Smooth muscle cell (in vitro differentiated cells): ENCODE results near the gene APP. TPM values are rescaled to one million over a fixed set of nuclear protein-coding genes. Genes with fewer than 3 reads are reported as not detected.

Source experiments
- DNase-seq: peaks from one replicate; lab custom pipeline; 2025; ENCODE audit not compliant: unreplicated experiment; lab: John Stamatoyannopoulos, UW
- H2AFZ ChIP-seq: fragments of 200-600 bp; sonication (generic); 2 replicates; pipeline ENCODE4 v1.6.0; 2016; ENCODE audit warnings: antibody characterized with exemption, low read depth, mild to moderate bottlenecking
- H3F3A ChIP-seq: fragments of 200-600 bp; sonication (generic); 2 replicates; pipeline ENCODE4 v1.6.0; 2017; ENCODE audit warnings: antibody characterized with exemption, low read depth
- H3K27ac ChIP-seq: fragments of 200-600 bp; sonication (generic); 2 replicates; pipeline ENCODE4 v1.5.1; 2016; ENCODE audit warnings: low read depth, mild to moderate bottlenecking
- H3K27me3 ChIP-seq: fragments of 200-600 bp; sonication (generic); 2 replicates; pipeline ENCODE4 v1.6.1; 2016; ENCODE audit warnings: low read depth, mild to moderate bottlenecking
- H3K36me3 ChIP-seq: fragments of 200-600 bp; sonication (generic); 2 replicates; pipeline ENCODE4 v1.5.1; 2016; ENCODE audit warnings: low read depth
- H3K4me1 ChIP-seq: fragments of 200-600 bp; sonication (generic); 2 replicates; pipeline ENCODE4 v1.5.1; 2016; ENCODE audit warnings: low read depth
- H3K4me2 ChIP-seq: fragments of 200-600 bp; sonication (generic); 2 replicates; pipeline ENCODE4 v1.6.0; 2016; ENCODE audit warnings: mild to moderate bottlenecking
- H3K4me3 ChIP-seq: fragments of 200-600 bp; sonication (generic); 2 replicates; pipeline ENCODE4 v1.5.1; 2016; ENCODE audit warnings: mild to moderate bottlenecking
- H3K79me2 ChIP-seq: fragments of 200-600 bp; sonication (generic); 2 replicates; pipeline ENCODE4 v1.6.0; 2016; ENCODE audit warnings: low read depth, mild to moderate bottlenecking
- H3K9ac ChIP-seq: fragments of 200-600 bp; sonication (generic); 2 replicates; pipeline ENCODE4 v1.6.0; 2016; ENCODE audit warnings: low read depth
- H3K9me3 ChIP-seq: fragments of 200-600 bp; sonication (generic); replicated peaks from 2 replicates; pipeline ENCODE4 v1.5.1; 2016; ENCODE audit warnings: low read depth
- H4K20me1 ChIP-seq: fragments of 200-600 bp; sonication (generic); 2 replicates; pipeline ENCODE4 v1.6.0; 2016; ENCODE audit warnings: low read depth
- WGBS: methylation state at CpG from one replicate; pipeline ENCODE4 v1.1.7; 2016; ENCODE audit warnings: low lambda C conversion rate; 5-methylcytosine and 5-hydroxymethylcytosine counted together
- polyA plus RNA-seq: library from polyadenylated mRNA; unstranded; fragments of >200 nt; fragmentation: Nextera tagmentation; extraction: Ambion mirVana; gene quantifications from 2 replicates; pipeline ENCODE4 v1.2.1, GENCODE V29; 2016
- total RNA-seq: library from RNA; depleted of rRNA; stranded (reverse); fragments of >200 nt; gene quantifications from 2 replicates; pipeline ENCODE4 v1.2.3, GENCODE V29; 2014
- TF ChIP-seq, protein P1 (sequence below): fragments of 200-600 bp; sonication (generic); IDR thresholded peaks from 2 replicates; pipeline ENCODE4 v1.5.1; 2017; ENCODE audit warnings: borderline replicate concordance, mild to moderate bottlenecking, antibody characterized with exemption; ENCODE audit not compliant: insufficient read depth, poor library complexity, severe bottlenecking

APP gene
- total and polyA plus RNA-seq, 2 experiments from 2014 or later: 65.3 to 459 TPM

DNA sequence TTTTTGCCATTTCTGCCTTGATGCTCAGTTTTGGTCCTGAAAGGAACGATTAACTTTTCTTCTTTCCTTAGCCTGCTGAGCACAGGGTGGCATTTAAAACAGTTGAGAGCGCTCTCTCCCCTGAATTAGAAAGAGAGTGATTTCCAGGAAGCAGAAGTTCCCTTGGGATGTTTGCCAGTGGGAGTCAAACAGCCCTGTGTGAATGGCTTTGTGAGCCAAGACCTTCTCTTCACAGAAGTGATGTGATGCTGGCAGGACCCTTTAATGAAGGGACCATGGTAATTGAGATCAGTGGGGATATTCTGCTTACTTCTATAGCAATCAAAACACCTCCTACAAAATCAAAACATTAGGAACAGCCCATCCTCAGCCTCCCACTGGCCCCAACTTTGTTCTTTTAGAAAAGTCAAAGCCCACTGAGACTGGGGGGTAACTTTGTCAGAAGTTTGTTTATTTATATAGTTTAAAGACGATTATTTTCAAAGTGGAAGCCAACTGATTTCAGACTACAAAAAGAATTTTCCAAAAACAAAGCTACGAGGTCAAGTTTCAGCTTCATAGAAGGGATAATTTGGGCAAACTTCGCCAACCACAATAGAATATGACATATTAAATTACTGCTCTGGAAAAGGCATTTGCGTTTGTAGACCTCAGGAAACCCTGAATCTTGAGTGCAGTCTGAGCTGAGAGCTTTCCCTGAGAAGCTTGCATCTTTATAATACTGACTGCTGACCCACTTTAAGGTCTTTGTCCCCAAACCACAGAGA is 313.1 kb downstream of the APP start:
- H2AFZ ChIP-seq: no peak overlapping the region
- TF ChIP-seq, protein P1, sequence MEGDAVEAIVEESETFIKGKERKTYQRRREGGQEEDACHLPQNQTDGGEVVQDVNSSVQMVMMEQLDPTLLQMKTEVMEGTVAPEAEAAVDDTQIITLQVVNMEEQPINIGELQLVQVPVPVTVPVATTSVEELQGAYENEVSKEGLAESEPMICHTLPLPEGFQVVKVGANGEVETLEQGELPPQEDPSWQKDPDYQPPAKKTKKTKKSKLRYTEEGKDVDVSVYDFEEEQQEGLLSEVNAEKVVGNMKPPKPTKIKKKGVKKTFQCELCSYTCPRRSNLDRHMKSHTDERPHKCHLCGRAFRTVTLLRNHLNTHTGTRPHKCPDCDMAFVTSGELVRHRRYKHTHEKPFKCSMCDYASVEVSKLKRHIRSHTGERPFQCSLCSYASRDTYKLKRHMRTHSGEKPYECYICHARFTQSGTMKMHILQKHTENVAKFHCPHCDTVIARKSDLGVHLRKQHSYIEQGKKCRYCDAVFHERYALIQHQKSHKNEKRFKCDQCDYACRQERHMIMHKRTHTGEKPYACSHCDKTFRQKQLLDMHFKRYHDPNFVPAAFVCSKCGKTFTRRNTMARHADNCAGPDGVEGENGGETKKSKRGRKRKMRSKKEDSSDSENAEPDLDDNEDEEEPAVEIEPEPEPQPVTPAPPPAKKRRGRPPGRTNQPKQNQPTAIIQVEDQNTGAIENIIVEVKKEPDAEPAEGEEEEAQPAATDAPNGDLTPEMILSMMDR: no peak
- H3K36me3 ChIP-seq: no peaks in the 10 kb centered on the region
- H3K79me2 ChIP-seq: no peaks in the 10 kb centered on the region
- 88% methylated on average over 6 of the region's 6 CpGs for WGBS
- H3K4me1 ChIP-seq: peaks cover 4% of the 10 kb centered on the region
- H3K4me3 ChIP-seq: no peak overlapping the region
- no peaks in the 10 kb centered on the region for H3K27me3 ChIP-seq
- no peak overlapping the region for H3K9ac ChIP-seq
- no peaks in the 10 kb centered on the region for H3K9me3 ChIP-seq
- H3K4me2 ChIP-seq: no peak overlapping the region
- DNase-seq: no peak
- H3F3A ChIP-seq: no peaks in the 10 kb centered on the region
- no peaks in the 10 kb centered on the region for H4K20me1 ChIP-seq
- no peak overlapping the region for H3K27ac ChIP-seq

DNA sequence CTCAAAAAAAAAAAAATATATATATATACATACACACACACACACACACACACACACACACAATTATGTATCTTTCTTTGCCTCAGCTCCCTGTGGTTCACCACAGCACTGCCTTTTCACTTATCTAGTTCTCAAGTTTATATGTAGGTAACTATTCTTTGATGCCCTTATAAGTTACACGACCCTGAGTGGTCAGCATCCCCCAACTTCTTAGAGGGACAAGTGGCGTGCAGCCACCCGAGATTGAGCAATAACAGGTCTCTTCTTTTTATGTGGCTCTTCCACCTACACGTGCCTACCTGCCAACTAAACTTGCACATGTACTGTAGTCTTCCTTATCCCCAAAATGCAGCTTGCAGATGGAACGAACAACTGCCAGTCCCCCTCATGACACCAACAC is 315.0 kb downstream of the APP start:
- Histone ChIP-seq H3K79me2 (no peaks in the 10 kb centered on the region), H3K9me3 (no peaks in the 10 kb centered on the region), H4K20me1 (no peaks in the 10 kb centered on the region), H3F3A (no peaks in the 10 kb centered on the region), H3K27me3 (no peaks in the 10 kb centered on the region), H2AFZ (no peak overlapping the region), H3K27ac (no peak overlapping the region), H3K36me3 (no peaks in the 10 kb centered on the region), H3K9ac (no peak overlapping the region), H3K4me1 (peaks cover 4% of the 10 kb centered on the region), H3K4me3 (no peak overlapping the region), H3K4me2 (no peak overlapping the region)
- WGBS: 89% methylated on average over 5 of the region's 5 CpGs
- no peak for DNase-seq
- TF ChIP-seq, protein P1: no peak

- WGBS: 80% methylated on average over 1 of the region's 1 CpG
- H3K9me3 ChIP-seq: no peaks in the 10 kb centered on the region
- TF ChIP-seq, protein P1: no peak
These were observed 320.3 kb downstream of the APP start for GRCh38 chr21:25850126-25850842.

More at GRCh38 chr21:25850126-25850842, 320.3 kb downstream of the APP start:
- H3K27me3 ChIP-seq: no peaks in the 10 kb centered on the region
- no peak overlapping the region for H3K4me3 ChIP-seq
- no peaks in the 10 kb centered on the region for H3K4me1 ChIP-seq
- H4K20me1 ChIP-seq: no peaks in the 10 kb centered on the region
- no peaks in the 10 kb centered on the region for H3K36me3 ChIP-seq
- no peak for DNase-seq
- no peak overlapping the region for H3K27ac ChIP-seq
- no peak overlapping the region for H2AFZ ChIP-seq
- no peaks in the 10 kb centered on the region for H3K79me2 ChIP-seq
- H3K9ac ChIP-seq: no peak overlapping the region
- peaks cover 6% of the 10 kb centered on the region for H3F3A ChIP-seq
- H3K4me2 ChIP-seq: no peak overlapping the region
